Left hindlimb (tissue), 1 donor: ENCODE measurements around the gene CYB5D1.

Experiments used
- DNase-seq: peaks from one replicate; pipeline ENCODE4 v3.0.0-alpha.2; 2018

CYB5D1 gene

DNA sequence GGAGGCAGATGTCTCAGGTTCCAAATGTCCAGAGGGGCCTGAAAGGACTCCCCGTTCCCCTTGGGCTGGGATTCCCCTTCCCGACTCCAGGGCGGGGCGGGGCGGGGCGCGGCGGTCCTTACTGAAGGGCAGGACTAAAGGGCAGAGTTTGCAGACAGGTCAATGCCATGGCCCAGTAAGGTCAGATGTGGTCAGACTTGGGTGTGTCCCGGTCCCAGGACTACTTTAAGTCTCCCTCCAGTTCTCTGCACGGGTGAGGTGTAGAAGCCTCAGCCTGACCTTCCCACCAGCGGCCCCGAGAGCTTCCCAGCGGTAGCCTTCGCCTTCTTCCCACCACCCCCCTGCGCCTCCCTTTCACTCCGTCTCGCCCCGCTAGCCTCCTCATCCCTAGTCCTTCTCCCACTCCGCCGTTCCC is 23.3 kb upstream of the CYB5D1 start:
- no peak for DNase-seq

DNA sequence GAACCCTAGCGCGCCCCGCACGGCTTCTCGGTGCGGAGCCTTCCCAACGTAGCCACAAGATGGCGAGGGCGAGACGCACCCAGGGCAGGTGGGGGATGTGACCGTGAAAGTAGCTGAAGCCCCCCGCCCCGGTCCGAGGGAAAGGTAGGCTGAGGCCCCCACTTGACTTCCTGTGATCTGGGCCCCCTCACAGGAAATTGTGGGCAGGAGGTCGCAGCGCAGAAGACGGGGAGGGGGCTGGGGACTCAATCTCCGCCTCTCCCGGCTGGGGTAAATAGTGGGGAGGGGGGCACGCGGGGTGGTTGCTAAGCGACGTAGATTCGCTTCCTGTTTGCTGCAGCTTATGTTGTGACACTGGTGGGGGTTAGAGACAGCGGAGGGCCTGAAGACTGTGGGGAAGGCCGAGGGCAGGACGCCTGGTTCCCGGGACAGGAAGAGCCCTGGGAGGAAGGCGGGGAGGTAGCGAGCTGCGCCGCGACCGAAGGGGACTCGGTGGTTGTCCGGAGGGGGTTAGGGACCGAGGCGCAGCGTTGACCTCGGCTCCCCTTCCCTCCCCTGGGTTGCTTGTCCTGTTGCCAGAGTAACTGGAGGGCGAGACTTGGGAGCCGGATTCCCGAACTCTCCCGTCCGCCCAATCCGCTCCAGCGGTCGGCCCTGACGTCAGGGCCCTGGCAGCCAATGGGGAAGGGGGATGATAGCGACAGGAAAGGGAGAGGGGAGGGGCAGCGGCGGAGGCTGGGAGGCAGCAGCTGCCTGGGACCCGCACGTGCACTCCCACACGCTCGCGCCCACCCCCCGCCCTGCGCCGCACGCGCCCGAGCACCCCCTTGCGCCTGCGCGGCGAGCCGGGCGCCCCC is 22.6 kb upstream of the CYB5D1 start:
- peak; percentile 99 for DNase-seq

DNA sequence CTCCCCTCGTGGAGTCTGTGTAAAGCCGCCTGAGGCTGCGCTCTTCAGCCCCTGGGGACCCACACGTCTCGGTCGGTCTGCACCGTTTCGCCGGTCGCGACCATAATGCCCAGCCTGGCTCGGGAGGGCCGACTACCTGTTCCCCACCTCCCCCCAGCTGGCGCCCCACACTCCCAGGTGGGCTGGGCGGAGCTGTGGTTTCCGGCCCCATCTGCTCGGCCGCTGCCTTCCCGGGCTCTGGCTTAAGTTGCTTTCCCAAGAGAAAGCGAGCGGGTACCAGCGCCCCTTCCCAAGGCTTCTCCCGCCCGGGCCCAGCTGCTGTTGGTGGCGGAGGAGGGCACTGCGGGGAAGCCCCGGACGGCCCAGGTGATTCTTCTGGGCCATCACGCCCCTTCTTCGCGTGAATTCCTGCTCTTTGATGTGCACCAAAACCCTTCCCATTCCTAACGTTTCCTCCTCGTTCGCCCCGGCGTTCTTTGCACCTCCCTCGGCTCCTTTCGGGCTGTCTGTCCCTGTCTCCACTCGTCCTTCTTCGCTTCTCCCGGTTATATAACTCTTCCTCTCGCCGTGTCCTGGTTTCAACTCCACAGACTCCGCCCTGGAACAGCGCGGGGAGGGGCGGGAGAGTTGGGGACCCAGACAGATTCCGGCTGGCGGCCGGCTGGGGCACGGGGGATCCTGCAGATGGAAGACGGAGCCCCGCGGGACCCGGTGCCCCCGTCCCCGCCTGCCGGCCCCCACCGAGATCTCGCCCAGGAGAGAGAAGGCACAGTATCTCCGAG is 21.8 kb upstream of the CYB5D1 start:
- DNase-seq, result peak; percentile 80

DNA sequence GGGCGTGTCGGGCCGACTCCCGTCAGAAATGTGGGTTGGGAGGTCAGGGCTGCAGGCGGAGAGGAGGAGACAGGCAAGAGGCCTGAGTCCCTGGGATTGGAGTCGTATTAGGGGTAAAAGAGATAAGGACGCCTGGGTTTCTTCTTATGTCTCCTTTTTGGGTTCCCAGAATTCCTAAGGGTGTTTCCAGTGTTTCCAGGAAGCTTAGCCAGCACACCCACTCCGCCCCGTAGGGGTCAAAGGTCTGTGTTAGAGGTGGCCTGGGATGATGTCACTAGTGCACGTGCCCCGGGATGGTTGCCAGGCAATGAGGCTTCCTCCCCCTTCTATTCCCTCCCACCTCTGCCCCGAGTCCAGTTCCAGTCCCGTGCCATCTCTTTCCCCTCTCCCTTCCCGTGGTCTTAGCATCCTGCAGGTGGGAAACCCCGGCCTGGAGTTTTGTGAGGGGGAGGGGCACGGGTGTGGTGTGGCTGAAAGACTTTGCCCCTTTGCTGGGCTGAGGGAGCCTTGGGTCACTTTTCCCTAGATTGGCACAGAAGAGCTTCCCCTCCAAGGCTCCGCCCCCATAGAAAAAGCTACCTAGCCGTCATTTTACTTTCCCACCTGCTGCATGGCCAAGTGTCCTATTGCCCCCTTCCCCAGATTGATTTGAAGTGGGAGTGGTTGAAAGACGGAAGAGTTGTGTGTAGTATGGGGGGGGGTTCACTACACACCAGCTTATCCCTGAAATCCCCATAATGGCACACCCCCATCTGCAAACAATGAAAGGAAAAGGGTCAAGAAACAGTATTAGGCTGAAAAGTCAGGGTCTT is 21.0 kb upstream of the CYB5D1 start:
- peak; percentile 90 for DNase-seq

DNA sequence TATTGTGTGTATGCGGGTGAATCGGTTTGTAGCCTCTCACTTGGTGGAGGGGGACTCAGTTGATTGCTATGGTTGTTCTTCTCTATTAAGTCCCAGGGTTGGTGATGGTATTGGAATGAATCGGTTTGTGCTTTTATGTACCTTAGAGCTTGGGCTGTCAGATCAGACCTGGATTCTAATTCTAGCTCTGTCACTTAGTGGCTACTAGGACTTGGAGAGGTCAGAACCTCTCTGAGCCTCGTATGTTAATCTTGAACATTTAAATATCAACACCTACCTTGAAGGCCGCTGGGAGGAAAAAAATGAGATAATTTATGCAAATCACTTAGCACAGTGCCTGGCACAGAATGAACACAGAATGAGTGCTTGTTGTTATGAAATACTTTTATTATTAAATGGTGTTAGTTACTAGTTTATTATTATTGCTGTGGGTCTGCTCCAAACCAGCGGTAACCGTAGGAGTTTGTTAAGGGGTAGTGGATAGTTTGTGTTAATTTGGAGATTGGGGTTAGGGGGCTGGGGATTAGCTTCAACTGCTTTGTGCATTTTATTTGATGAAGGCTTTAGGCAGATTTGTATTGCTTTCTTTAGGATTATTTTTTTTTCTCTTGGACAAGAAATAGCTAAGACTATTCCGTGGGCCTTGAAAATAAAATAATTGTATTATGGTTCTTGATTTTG is 20.3 kb upstream of the CYB5D1 start:
- no peak for DNase-seq

DNA sequence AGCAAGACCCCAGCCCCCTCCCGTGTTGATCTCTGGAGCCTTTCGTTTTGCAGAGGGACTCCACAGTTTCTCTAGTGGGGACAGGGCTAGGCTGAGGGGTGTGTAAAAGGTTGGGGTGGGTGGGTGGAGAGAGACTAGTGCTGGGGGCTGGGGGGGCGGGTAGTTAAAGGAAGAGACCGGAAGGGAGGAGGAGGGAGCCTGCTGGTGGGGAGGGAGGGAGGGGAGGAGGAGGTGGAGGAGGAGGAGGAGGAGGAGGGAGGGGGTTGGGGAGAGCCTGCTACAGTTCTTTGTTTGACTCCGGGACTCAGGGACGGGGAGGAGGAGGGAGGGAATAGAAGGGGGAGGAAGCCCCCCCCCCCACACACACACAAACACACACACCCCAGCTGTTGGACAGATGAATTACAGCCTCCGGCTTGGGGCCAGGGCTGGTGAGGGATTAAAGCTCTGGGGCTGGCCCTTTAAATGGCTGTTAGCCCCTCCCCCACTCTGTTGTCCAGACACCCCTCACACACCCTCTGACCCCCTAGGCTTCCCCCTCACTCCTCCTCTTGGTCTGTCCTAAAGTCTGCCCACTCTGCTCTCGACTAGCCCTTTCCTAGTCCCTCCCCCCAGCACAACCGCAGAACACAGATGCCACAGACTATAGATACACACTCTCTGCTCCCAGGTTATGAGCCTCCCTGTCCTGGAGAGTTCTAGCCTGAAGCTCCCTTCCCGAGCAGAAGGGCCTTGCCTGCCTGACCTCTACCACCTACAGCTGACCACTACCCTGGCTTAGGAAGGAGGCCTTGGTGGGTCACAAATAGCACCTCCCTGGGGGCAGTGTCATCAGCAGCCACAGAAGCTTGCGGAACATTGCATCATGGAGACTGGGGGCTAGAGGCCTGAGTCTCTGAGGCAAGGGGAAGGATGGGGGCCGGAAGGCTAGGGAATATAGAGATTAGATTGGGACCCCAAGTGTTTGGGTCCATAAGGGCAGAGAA is 19.4 kb upstream of the CYB5D1 start:
- peak; percentile 80 for DNase-seq

DNA sequence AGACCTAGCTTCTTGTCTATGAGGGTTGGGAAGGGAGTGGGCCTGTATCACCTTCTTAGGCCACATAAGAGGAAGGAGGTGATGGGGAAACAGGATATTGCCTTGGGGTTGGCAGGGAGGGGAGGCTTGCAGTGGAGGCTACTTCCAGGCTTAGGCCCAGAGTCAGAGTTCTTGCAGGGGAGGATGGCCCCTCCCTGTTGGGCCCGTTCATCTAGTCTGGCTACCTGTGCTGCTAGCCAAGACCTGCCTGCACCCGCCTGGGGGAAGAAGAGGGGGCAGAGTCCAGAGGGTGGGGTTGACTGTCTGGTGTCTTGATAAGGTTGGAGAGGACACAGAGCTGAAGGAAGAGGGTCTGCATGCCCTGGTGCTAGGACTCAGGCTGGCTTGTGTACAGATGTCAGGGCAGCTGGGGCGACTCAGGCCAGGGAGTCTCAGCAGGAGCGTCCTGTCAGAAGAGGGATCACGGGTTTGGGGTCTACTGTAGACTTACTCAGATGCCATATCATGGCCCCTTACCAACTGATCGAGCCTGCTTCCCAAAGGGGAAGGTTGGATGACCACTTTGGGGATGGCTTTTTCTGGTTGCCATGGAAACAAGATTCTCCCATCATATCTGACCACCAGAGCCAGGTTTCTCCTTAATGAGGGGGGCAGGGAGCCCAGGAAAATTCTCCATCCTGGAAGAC is 18.5 kb upstream of the CYB5D1 start:
- no peak for DNase-seq

DNA sequence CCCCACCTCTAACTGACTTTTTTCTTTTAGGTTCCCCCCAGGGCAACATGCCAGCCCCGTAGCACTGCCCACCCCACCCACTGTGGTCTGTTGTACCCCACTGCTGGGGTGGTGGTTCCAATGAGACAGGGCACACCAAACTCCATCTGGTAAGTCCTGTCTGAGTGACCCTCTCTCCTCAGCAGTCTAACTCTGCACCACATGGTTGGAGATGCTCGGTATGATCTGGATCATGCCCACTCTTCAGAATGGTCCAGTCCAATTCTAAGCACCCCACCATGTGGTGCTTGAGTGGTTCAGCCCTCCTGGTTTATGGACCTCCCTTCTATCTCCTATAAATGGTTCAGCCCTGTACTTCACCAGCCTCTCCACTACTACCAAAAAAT is 17.9 kb upstream of the CYB5D1 start:
- DNase-seq, result no peak

DNA sequence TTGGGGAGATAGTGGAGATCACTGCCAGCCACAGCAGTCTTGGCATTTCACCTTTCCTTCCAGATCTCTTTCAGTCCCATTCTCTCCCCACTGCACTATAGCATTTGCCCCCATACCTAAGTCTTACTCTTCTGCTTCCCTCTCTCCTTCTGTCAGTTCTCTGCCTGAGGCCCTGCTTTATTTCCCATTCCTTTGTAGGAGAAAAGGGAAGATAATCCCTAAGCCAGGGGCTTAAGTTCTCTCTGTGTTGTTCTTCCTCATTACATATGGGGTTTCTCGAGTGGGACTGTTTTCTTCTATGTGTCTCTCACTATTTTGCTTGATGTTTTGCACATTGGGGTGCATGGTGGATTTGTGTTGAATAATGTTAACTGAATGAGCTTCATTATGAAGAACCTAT is 17.4 kb upstream of the CYB5D1 start:
- no peak for DNase-seq

DNA sequence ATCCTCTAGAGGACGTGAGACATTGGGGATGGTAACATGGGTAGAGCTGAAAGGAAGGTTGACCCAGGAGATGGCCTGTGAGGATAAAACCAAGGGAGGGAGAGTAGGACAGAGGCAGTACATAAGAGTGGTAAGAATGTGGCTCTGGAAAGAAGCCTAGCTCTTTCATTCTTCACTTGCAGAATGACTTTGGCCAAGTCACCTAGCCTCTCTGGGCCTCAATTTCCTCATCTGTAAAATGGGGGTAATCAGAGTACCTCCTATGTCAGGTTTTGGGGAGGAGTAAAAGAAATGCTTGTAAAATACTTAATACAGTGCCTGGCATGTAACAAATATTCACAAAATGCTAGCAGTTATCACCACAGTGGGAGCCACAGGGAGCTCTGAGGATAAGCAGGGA is 16.9 kb upstream of the CYB5D1 start:
- no peak for DNase-seq

DNA sequence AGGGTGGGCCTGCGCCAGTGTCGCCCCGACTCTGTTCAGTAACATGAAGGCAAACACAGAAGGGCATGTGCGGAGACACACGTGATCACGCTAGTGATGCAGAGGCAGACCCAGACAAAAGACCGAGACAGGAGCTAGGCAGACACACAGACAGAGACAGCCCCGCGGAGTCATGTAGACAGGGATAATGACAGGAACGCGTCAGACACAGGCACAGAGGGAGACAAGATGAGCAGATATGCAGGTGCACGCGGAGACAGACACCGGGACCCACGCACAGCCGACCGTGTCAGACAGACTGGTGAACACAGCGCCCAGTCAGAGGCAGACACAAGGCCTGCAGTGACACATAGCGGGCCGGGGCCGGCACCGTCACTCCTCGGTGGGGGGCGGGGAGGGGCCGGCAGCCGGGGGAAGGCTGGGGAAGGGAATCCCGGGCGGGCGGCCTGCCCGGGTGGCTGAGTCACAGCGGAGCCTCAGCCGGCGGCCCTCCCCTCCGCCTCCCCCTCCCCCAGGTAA is 16.3 kb upstream of the CYB5D1 start:
- peak; percentile 91 for DNase-seq

DNA sequence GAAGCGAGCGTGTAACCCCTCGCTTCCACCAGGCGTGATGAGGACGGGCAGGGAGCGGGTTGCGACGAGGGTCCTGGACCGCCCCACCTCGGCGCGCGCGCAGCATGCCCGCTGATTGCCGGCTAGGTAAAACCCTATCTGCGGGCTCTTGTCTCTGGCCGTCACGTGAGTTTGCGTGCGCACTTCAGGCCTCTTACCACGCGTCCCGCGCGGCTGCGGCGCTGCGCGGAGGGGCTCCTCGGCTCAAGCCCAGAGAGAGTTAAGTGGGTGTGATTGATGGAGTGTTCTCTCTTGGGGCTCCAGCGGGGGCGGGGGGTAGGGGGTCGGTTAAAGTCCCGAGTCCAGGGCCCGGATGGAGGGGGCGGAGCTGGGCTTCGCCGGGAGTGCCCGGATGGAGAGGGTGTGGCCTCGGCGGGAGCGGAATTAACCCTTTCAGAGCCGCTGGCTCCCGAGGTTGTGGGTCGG is 15.9 kb upstream of the CYB5D1 start:
- peak; percentile 94 for DNase-seq

DNA sequence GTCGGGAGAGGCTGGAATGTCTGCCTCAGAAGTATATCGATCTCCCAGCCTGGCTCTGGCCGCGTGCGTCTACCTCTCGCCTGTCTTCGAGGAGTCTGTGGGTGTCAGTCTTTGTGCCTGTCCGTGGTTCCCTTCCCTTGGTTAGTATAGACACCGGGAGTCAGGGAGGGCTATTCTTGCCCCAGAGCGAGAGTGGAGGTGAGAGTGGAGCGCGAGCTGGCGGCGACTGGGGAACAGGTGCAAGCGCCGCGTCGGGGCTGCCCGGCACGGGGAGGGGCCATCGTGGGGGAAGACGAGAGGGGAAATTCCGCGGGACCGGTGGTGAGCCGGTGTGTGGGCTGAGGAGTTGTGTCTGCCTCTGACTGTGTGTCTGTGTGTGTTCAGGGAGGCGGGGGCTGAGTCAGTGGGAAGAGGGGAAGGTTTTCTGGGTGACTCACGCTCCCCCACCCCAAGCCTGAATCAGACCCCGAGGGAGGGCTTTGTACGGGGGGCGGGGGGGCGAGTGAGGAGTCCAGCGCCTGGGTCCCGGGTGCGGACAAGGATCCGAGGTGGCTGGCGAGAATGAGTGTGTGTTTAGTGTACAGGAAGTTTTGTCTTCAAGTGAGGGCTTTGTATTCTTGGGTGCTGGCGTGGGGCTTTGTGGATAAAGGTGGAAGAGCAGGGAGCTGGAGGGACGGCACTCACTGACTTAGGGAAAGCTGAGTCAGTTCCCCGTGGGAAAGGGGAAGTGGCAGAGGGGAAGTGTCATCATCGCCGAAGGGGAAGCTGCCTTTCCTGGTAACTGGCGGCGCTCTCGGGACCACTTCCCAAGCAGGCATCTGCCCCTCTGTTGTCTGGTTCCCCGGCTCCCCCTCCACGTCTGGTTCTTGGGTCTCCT is 15.2 kb upstream of the CYB5D1 start:
- DNase-seq, result peak; percentile 81

DNA sequence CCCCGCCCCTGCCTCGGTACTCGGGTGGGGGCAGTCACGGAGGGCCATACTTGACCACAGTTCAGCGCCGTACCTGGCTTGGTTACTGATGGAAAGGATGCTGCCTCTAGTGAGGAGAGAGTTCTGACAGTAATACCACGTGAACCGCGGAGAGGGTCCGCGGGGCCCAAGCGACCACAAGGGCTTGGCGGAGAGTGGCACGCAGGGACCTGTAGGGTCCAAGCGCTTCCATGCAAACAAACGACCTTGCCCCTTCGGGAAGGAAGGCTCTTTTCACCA is 14.6 kb upstream of the CYB5D1 start:
- DNase-seq, result no peak

DNA sequence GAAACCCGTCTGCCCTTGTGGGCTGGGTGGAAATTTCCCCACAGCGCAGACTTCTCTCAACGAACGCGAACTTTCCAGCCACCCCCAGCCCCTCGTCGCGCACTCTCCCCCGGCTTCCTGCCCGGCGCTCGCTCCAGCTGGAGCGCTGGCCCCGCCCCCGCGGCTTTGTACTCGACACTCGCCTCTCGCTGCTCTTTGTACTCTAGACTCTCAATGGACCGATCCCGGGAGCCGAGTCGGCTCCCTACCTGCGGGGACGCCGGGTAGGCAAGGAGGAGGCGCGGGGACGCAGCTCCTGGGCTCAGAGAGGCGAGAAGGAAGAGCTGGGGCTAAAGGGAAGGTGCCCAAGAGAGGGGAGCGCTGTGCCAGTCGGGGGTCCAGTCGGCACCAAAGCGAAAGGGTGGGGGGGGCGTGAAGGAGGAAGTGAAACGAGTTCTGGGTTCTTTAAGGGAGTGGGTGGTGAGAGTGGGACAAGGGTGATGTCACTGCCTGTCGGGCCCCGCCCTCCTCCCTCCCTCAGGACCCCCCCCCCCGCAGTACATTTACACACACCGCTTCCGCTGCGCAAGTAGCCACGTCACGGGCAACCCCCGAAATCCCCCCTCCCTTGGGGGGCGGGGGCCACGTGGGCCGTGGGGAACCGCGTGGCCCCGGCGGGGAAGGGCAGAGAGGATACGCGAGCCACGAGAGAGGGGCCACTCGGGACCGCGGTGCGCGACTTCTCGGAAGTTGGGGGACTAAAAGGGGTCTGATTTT is 14.1 kb upstream of the CYB5D1 start:
- peak; percentile 86 for DNase-seq

DNA sequence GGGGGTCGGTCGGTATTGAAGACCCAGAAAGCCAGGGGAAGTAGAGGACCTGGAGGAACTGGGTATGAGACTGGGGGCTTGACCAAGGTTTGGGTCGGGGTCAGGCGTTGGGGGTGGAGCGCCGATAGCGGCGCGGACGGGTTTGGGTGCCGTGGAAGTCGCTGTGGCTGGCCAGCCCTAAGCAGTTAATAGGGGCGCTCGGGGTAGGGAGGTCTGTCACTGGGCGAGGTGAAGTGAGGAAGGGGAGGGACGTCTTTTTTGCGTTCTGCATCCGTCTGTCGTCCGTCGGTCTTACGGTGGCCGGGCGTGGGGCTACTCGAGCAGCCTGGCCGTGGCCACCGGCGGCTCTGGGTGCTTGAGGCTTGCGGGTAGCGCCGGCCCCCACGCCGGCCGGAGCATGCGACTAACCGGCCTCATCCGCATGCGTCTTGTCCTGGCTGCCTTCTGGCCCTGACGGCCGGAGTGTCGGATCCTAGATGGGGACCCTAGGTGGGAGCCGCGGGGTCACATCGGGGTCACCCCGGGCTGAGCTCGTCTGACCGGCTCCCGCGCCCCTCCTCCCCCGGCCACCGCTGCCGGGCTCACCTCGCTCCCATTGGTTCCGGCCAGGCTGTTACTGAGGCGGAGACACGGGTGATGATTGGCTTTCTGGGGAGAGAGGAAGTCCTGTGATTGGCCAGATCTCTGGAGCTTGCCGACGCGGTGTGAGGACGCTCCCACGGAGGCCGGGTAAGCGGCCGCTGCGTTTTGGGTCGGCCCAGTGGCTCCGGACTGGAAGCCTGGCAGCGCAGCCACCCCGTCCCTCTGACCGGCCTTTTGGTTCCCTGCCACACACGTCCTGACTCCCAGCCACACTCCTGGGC is 13.3 kb upstream of the CYB5D1 start:
- peak; percentile 93 for DNase-seq

DNA sequence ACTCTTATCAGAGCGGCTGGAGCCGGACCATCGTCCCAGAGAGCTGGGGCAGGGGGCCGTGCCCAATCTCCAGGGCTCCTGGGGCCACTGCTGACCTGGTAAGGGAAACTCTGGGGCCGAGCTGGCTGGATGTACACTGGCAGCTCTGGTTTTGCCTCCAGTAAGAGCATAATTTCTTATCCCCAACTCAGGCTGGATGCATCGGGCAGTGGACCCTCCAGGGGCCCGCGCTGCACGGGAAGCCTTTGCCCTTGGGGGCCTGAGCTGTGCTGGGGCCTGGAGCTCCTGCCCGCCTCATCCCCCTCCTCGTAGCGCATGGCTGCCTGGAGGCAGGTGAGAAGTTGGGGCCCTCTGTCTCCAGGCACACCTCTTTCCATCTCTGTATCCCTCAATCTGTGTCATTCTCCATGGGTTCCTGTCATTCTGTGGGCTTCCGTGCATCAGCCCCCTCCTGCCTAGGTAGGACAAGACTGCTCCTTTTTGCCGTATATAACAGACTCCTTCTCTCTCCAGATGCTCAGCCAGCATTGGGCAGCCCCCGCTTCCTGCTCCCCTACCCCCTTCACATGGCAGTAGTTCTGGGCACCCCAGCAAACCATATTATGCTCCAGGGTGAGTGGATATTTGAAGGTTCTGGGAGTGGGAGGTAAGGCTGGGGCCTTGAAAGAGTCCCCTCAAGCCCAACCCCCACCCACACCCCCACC is 12.3 kb upstream of the CYB5D1 start:
- DNase-seq, result no peak
